Measurements from ENCODE around the gene TULP4.
"Not testable (repeated sequence)": the region's sequence is repeated elsewhere in the genome, so short reads cannot be mapped to it uniquely, and the experiment has no call there.

Gene TULP4

GRCh38 chr6:158506601-158507000, 194.3 kb downstream of the TULP4 start:
- no peak for DNase-seq

GRCh38 chr6:158507174-158507573, 194.9 kb downstream of the TULP4 start:
- no peak for DNase-seq

GRCh38 chr6:158508450-158508849, 196.2 kb downstream of the TULP4 start:
- no peak for DNase-seq

GRCh38 chr6:158509465-158509864, 197.2 kb downstream of the TULP4 start:
- DNase-seq = no peak

GRCh38 chr6:158512809-158513208, 200.5 kb downstream of the TULP4 start:
- no peak for DNase-seq

- DNase-seq = no peak
Observed at GRCh38 chr6:158514176-158514575, 201.9 kb downstream of the TULP4 start.

- no peak for DNase-seq
Observed at GRCh38 chr6:158514991-158515390, 202.7 kb downstream of the TULP4 start.

GRCh38 chr6:158516098-158516497, 203.8 kb downstream of the TULP4 start:
- DNase-seq = no peak

- DNase-seq = no peak
Observed at GRCh38 chr6:158517038-158517437, 204.8 kb downstream of the TULP4 start.

GRCh38 chr6:158517581-158517980, 205.3 kb downstream of the TULP4 start:
- DNase-seq = no peak

- DNase-seq = peak; percentile 48 to 60 (median 49)
Observed at GRCh38 chr6:158518191-158519127, 206.2 kb downstream of the TULP4 start.

GRCh38 chr6:158519300-158519699, 207.0 kb downstream of the TULP4 start:
- DNase-seq = no peak

GRCh38 chr6:158519761-158520160, 207.5 kb downstream of the TULP4 start:
- no peak for DNase-seq

GRCh38 chr6:158520975-158521374, 208.7 kb downstream of the TULP4 start:
- DNase-seq = not testable (repeated sequence)

- DNase-seq = no peak
Observed at GRCh38 chr6:158521759-158522158, 209.5 kb downstream of the TULP4 start.

- DNase-seq = no peak
Observed at GRCh38 chr6:158522616-158523015, 210.4 kb downstream of the TULP4 start.

- no peak for DNase-seq
Observed at GRCh38 chr6:158524311-158524710, 212.0 kb downstream of the TULP4 start.

- not testable (repeated sequence) for DNase-seq
Observed at GRCh38 chr6:158527858-158528257, 215.6 kb downstream of the TULP4 start.

GRCh38 chr6:158528826-158529225, 216.6 kb downstream of the TULP4 start:
- DNase-seq = no peak

GRCh38 chr6:158529629-158530028, 217.4 kb downstream of the TULP4 start:
- DNase-seq = no peak

- DNase-seq = no peak
Observed at GRCh38 chr6:158531566-158531965, 219.3 kb downstream of the TULP4 start.

GRCh38 chr6:158531970-158532369, 219.7 kb downstream of the TULP4 start:
- DNase-seq = no peak

GRCh38 chr6:158536084-158536890, 224.0 kb downstream of the TULP4 start:
- peak; percentile 83 to 92 (median 88) for DNase-seq

Measured in suppressor macrophage treated with lipopolysaccharide for 1 hour (primary cell).